ENCODE measurements around the gene TOMM6. TPM values are rescaled to one million over a fixed set of nuclear protein-coding genes. Genes with fewer than 3 reads are reported as not detected.

TOMM6 gene
- 72.3 TPM for total RNA-seq

- peak; percentile 84 for ATAC-seq
- peak; percentile 98 for DNase-seq (ENCODE audit: low spot score)
These were observed at the start of gene TOMM6 for GRCh38 chr6:41787219-41787917. Gene TOMM6 (plus strand): TSS chr6:41787694. CDS start chr6:41787698, 4 bp downstream.

GRCh38 chr6:41739041-41739440 lies 48.5 kb upstream of the TOMM6 start:
- ATAC-seq (no peak), DNase-seq (ENCODE audit: low spot score) (no peak)

GRCh38 chr6:41740366-41741162 lies 46.9 kb upstream of the TOMM6 start:
- ATAC-seq (no peak), DNase-seq (ENCODE audit: low spot score) (no peak)

GRCh38 chr6:41741625-41742490 lies 45.6 kb upstream of the TOMM6 start:
- ATAC-seq (no peak), DNase-seq (ENCODE audit: low spot score) (no peak)

- DNase-seq (ENCODE audit: low spot score) (no peak), ATAC-seq (no peak)
These were observed 43.9 kb upstream of the TOMM6 start for GRCh38 chr6:41743406-41744235.

GRCh38 chr6:41744236-41744787 lies 43.2 kb upstream of the TOMM6 start:
- ATAC-seq = no peak
- DNase-seq (ENCODE audit: low spot score) = no peak

- DNase-seq (ENCODE audit: low spot score) (no peak), ATAC-seq (no peak)
These were observed 41.4 kb upstream of the TOMM6 start for GRCh38 chr6:41746107-41746506.

GRCh38 chr6:41747256-41748101 lies 40.0 kb upstream of the TOMM6 start, which contains the start of gene PGC:
Gene PGC (minus strand): TSS chr6:41747397. CDS start chr6:41747334, 63 bp downstream.
- ATAC-seq = no peak
- no peak for DNase-seq (ENCODE audit: low spot score)

GRCh38 chr6:41748102-41748477 lies 39.4 kb upstream of the TOMM6 start:
- ATAC-seq (no peak), DNase-seq (ENCODE audit: low spot score) (no peak)

- DNase-seq (ENCODE audit: low spot score) (no peak), ATAC-seq (no peak)
These were observed 39.0 kb upstream of the TOMM6 start for GRCh38 chr6:41748542-41748941.

- ATAC-seq (no peak), DNase-seq (ENCODE audit: low spot score) (no peak)
These were observed 37.1 kb upstream of the TOMM6 start for GRCh38 chr6:41750374-41750773.

- DNase-seq (ENCODE audit: low spot score) (no peak), ATAC-seq (no peak)
These were observed 31.6 kb upstream of the TOMM6 start for GRCh38 chr6:41755895-41756294.

- ATAC-seq (no peak), DNase-seq (ENCODE audit: low spot score) (no peak)
These were observed 31.1 kb upstream of the TOMM6 start for GRCh38 chr6:41756354-41756753.

- DNase-seq (ENCODE audit: low spot score) = no peak
- no peak for ATAC-seq
These were observed 30.2 kb upstream of the TOMM6 start for GRCh38 chr6:41757271-41757670.

- no peak for ATAC-seq
- DNase-seq (ENCODE audit: low spot score) = no peak
These were observed 29.4 kb upstream of the TOMM6 start for GRCh38 chr6:41757931-41758640.

- DNase-seq (ENCODE audit: low spot score) (no peak), ATAC-seq (no peak)
These were observed 28.9 kb upstream of the TOMM6 start for GRCh38 chr6:41758641-41759035.

- ATAC-seq = no peak
- no peak for DNase-seq (ENCODE audit: low spot score)
These were observed 28.2 kb upstream of the TOMM6 start for GRCh38 chr6:41759106-41759904.
